NCI-H748 (cell line): Measurements from ENCODE around the gene MMAB.

ENCODE experiments used
- DNase-seq: peaks from one replicate; lab custom pipeline; 2025; ENCODE audit not compliant: unreplicated experiment; lab: John Stamatoyannopoulos, UW

MMAB gene

GRCh38 chr12:109518820-109519665, 54.3 kb downstream of the MMAB start:
- DNase-seq, result peak; percentile 60

DNA sequence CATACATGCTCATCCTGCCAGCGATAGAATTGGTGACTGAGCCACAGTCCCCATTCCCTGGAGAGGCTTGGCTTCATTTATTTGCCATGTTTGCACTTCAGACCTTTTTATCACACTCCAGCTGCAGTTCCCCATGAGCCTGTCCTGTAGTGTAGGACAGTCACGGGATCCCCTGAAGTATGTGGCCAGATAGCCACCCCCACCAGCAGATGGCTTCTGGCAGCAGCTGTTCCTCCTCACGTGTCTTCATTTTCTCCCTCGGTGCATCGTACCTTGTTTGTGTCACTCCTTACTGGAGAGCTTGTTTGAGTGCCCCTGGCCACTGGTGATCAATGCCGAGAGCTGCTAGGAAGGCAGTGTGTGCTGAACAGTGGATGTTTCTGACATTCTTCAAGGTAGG, 55.7 kb downstream of the MMAB start:
- no peak for DNase-seq

DNA sequence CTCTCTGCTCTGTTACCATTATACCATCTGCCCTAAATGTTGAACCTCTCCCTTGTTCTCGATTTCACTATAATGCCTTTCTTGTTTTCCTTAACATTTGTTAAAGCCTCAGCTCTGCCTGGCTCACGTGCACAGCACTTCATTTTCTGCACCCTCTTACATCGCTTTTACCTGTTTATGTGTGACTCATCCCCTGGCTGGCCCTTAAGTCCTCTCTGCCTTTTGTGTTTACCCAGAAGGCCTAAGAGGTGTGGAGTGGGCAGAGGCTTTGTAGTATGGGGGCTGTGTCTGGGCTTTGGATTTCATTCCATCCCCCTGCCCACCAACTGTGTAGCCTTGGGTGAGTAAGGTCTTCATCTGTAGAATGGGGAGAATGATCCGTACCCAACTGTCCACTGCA, 59.3 kb downstream of the MMAB start:
- no peak for DNase-seq

DNA sequence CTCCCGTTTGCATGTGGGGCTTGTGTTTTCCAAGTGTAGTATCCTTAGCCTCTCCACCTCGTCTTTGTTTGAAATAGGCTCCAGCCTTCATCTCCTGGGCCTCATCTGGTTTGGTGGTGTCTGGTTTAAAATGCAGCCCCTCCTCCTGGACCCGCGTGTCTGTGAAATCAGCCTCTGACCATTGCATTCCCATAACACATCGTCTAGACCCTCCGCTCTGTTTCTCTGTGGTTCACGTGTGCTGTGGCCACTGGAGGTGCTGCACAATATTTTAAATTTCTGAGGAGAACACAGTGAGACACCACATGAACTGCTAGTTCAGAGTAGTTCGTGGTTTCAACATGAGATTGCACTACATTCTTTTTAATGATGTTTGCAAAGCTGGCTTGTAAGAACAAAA, 60.3 kb downstream of the MMAB start:
- DNase-seq, result no peak

DNA sequence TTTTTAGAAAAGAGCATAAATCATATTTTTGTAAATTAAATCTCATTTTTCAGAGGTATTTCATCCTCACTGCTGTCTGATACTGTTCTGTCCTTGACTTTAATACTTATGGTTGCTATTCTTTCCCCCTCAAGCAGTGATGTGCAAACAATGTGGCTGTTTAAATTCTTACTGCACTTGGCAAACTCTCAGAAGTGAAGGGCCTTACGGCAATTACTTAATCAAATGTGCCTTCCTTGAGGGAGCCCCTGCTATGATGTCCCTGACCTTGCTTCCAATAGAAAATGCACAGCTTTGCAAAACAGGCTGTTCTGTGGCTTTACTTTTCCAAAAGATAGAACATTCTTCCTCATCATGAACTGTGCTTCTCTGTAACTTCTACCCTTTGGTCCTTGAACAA, 60.7 kb downstream of the MMAB start:
- DNase-seq, result no peak

DNA sequence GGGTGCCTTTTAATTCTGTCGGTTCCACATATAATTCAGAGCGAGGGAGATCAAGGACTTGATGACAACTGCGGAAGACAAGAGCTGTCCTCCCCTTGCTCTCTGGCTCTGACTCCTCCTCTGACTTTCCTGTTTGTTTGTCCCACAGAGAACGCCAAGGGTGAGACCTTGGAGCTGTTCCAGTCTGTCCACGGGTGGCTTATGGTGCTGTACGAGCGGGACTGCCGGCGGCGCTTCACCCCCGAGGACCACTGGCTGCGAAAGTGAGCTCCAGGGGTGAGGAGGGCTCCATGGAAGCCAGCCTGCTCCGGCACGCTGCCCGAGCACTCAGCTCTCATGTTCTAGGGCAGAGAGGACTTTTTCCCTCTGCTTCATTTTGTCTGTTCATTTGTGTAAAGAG, 63.1 kb downstream of the MMAB start:
- peak; percentile 53 for DNase-seq

GRCh38 chr12:109504068-109504467, 69.2 kb downstream of the MMAB start:
- DNase-seq, result no peak
